ENCODE measurements around the gene ABCF1. TPM values are rescaled to one million over a fixed set of nuclear protein-coding genes. Genes with fewer than 3 reads are reported as not detected.
"Not testable (repeated sequence)": the region's sequence is repeated elsewhere in the genome, so short reads cannot be mapped to it uniquely, and the experiment has no call there.

The ABCF1 gene
- total and polyA plus RNA-seq, 2 of the 8 experiments (the other 6 are each of a cell fraction or from before 2014, with no cell fraction given), result 48.8 to 123 TPM

DNA sequence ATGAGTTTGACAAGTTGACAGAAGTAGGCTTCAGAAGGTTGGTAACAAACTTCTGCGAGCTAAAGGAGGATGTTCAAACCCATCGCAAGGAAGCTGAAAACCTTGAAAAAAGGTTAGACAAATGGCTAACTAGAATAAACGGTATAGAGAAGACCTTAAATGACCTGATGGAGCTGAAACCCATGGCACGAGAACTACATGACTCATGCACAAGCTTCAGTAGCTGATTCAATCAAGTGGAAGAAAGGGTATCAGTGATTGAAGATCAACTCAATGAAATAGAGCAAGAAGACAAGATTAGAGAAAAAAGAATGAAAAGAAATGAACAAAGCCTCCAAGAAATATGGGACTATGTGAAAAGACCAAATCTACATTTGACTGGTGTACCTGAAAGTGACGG lies 49.3 kb upstream of the ABCF1 start:
- H3K23ac ChIP-seq (ENCODE audit: insufficient read length); H2AFZ ChIP-seq (ENCODE audit: low read length); H3K4me2 ChIP-seq (ENCODE audit: insufficient read depth in 1 of 2, low read depth in 2 of 2, low read length in 2 of 2); H2BK12ac ChIP-seq (ENCODE audit: low read depth, low read length); H2BK15ac ChIP-seq (ENCODE audit: low read length); H4K91ac ChIP-seq (replicated peaks; ENCODE audit: insufficient read length, low read length); H4K20me1 ChIP-seq (replicated peaks in 1 of 2; ENCODE audit: control insufficient read depth in 1 of 2, insufficient read depth in 2 of 2, low read length in 2 of 2); H3K14ac ChIP-seq (ENCODE audit: insufficient read length); FAIRE-seq; H3K79me2 ChIP-seq (ENCODE audit: control insufficient read depth in 1 of 2, insufficient read depth in 2 of 2, low read length in 2 of 2); H3K27ac ChIP-seq (ENCODE audit: low read depth, low read length); H2AK5ac ChIP-seq (ENCODE audit: low read depth, low read length); H3K18ac ChIP-seq (ENCODE audit: extremely low read depth, low read length); H2BK5ac ChIP-seq (ENCODE audit: low read depth, low read length); H3K4me3 ChIP-seq (ENCODE audit: extremely low read depth in 1 of 4, insufficient read depth in 2 of 4, low read depth in 3 of 4, low read length in 4 of 4); H4K8ac ChIP-seq (ENCODE audit: extremely low read depth, insufficient read depth, low read length); H3K27me3 ChIP-seq (replicated peaks in 1 of 4; ENCODE audit: control insufficient read depth in 3 of 4, extremely low read depth in 1 of 4, insufficient read depth in 3 of 4, low read length in 3 of 4); H3K4ac ChIP-seq (replicated peaks; ENCODE audit: insufficient read length, low read depth, low read length); H2BK20ac ChIP-seq (ENCODE audit: low read length); H3K36me3 ChIP-seq (ENCODE audit: control insufficient read depth in 2 of 4, insufficient read depth in 4 of 4, low read length in 3 of 4); H3K9ac ChIP-seq (replicated peaks in 1 of 4; ENCODE audit: extremely low read depth in 1 of 4, low read depth in 3 of 4, low read length in 3 of 4); H3K9me3 ChIP-seq (ENCODE audit: insufficient read depth in 2 of 2, low read depth in 1 of 2, low read length in 1 of 2); H3K56ac ChIP-seq (replicated peaks; ENCODE audit: insufficient read length, low read depth, low read length); H3K4me1 ChIP-seq (replicated peaks in 1 of 4; ENCODE audit: control insufficient read depth in 3 of 4, insufficient read depth in 4 of 4, low read length in 3 of 4); H2BK120ac ChIP-seq (replicated peaks; ENCODE audit: low read depth, low read length); H3K23me2 ChIP-seq (ENCODE audit: low read depth, low read length); DNase-seq (ENCODE audit: low read depth in 1 of 2, low spot score in 2 of 2); H4K5ac ChIP-seq (ENCODE audit: insufficient read length, low read depth, low read length); POLR2A ChIA-PET (ENCODE audit: partially characterized antibody); H3K79me1 ChIP-seq (ENCODE audit: low read depth, low read length): not testable (repeated sequence)
- CTCF ChIA-PET (ENCODE audit: partially characterized antibody), result interaction anchor here (1.2 to 2.6 kb wide), 5 partner anchors 11 to 37 kb away, joined by 3 to 12 read pairs (median 4); no protein-coding TSS in a partner anchor
- WGBS, 2 experiments (ENCODE audit: extremely low coverage in 1 of 2, insufficient coverage in 1 of 2, insufficient read length in 1 of 2, insufficient replicate concordance in 2 of 2, low coverage in 1 of 2, low lambda C conversion rate in 2 of 2, missing lambda C conversion rate in 1 of 2), result 87% methylated on average over 5 of the region's 5 CpGs; no CpG with 5 or more reads in 1 of the 2 experiments

DNA sequence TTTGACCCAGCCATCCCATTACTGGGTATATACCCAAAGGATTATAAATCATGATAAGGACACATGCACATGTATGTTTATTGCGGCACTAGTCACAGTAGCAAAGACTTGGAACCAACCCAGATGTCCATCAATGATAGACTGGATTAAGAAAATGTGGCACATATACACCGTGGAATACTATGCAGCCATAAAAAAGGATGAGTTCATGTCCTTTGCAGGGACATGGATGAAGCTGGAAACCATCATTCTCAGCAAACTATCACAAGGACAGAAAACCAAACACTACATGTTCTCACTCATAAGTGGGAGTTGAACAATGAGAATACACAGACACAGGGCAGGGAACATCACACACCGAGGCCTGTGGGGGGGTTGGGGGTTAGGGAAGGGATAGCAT lies 44.8 kb upstream of the ABCF1 start:
- H3K36me3 ChIP-seq (ENCODE audit: control insufficient read depth in 2 of 4, insufficient read depth in 4 of 4, low read length in 3 of 4); H2BK20ac ChIP-seq (ENCODE audit: low read length); H3K79me2 ChIP-seq (ENCODE audit: control insufficient read depth in 1 of 2, insufficient read depth in 2 of 2, low read length in 2 of 2); H3K27ac ChIP-seq (ENCODE audit: low read depth, low read length); H3K18ac ChIP-seq (ENCODE audit: extremely low read depth, low read length); H3K27me3 ChIP-seq (replicated peaks in 1 of 4; ENCODE audit: control insufficient read depth in 3 of 4, extremely low read depth in 1 of 4, insufficient read depth in 3 of 4, low read length in 3 of 4); H2AFZ ChIP-seq (ENCODE audit: low read length); H3K4me2 ChIP-seq (ENCODE audit: insufficient read depth in 1 of 2, low read depth in 2 of 2, low read length in 2 of 2); H3K9ac ChIP-seq (replicated peaks in 1 of 4; ENCODE audit: extremely low read depth in 1 of 4, low read depth in 3 of 4, low read length in 3 of 4); H3K56ac ChIP-seq (replicated peaks; ENCODE audit: insufficient read length, low read depth, low read length); H3K23me2 ChIP-seq (ENCODE audit: low read depth, low read length); POLR2A ChIA-PET (ENCODE audit: partially characterized antibody); FAIRE-seq; H4K5ac ChIP-seq (ENCODE audit: insufficient read length, low read depth, low read length); H3K9me3 ChIP-seq (ENCODE audit: insufficient read depth in 2 of 2, low read depth in 1 of 2, low read length in 1 of 2); H2BK15ac ChIP-seq (ENCODE audit: low read length); H2BK12ac ChIP-seq (ENCODE audit: low read depth, low read length); H4K20me1 ChIP-seq (replicated peaks in 1 of 2; ENCODE audit: control insufficient read depth in 1 of 2, insufficient read depth in 2 of 2, low read length in 2 of 2); H2BK5ac ChIP-seq (ENCODE audit: low read depth, low read length); H2BK120ac ChIP-seq (replicated peaks; ENCODE audit: low read depth, low read length); H3K4me3 ChIP-seq (ENCODE audit: extremely low read depth in 1 of 4, insufficient read depth in 2 of 4, low read depth in 3 of 4, low read length in 4 of 4); H4K91ac ChIP-seq (replicated peaks; ENCODE audit: insufficient read length, low read length); H4K8ac ChIP-seq (ENCODE audit: extremely low read depth, insufficient read depth, low read length); DNase-seq (ENCODE audit: low read depth in 1 of 2, low spot score in 2 of 2); H3K14ac ChIP-seq (ENCODE audit: insufficient read length); H3K4ac ChIP-seq (replicated peaks; ENCODE audit: insufficient read length, low read depth, low read length); H3K23ac ChIP-seq (ENCODE audit: insufficient read length); H3K4me1 ChIP-seq (replicated peaks in 1 of 4; ENCODE audit: control insufficient read depth in 3 of 4, insufficient read depth in 4 of 4, low read length in 3 of 4); H2AK5ac ChIP-seq (ENCODE audit: low read depth, low read length); H3K79me1 ChIP-seq (ENCODE audit: low read depth, low read length): not testable (repeated sequence)
- WGBS, 2 experiments (ENCODE audit: extremely low coverage in 1 of 2, insufficient coverage in 1 of 2, insufficient read length in 1 of 2, insufficient replicate concordance in 2 of 2, low coverage in 1 of 2, low lambda C conversion rate in 2 of 2, missing lambda C conversion rate in 1 of 2), result 98% methylated on average over 3 of the region's 3 CpGs; no CpG with 5 or more reads in 1 of the 2 experiments
- CTCF ChIA-PET (ENCODE audit: partially characterized antibody), result interaction anchor here (0.7 to 2.3 kb wide), 3 partner anchors 15 to 33 kb away, joined by 4 to 9 read pairs (median 4); no protein-coding TSS in a partner anchor
